Aortic smooth muscle cell (primary cell): Measurements from ENCODE around the gene OIP5. TPM values are rescaled to one million over a fixed set of nuclear protein-coding genes. Genes with fewer than 3 reads are reported as not detected.

ENCODE experiments used
- total RNA-seq: library from RNA; depleted of rRNA; stranded (reverse); fragments of >200 nt; gene quantifications from 2 replicates; pipeline ENCODE4 v1.2.3, GENCODE V29; 2014

Gene OIP5
- total RNA-seq, result 3.7 and 4.9 TPM in 2 replicates

GRCh38 chr15:41332194-41333025, at the start of gene OIP5, which contains the start of gene NUSAP1:
Gene OIP5, minus strand, starts transcription at chr15:41332591. Its CDS starts 30 bp downstream, at chr15:41332561.
Gene NUSAP1, plus strand, starts transcription at chr15:41332881. Its CDS starts 77 bp downstream, at chr15:41332958.

Other genes starting within 250 kb of the OIP5 start
- 22.4 and 23.1 TPM in 2 replicates for gene INO80, start 216.3 kb downstream of the OIP5 start, total RNA-seq
- gene EXD1, start 101.8 kb downstream of the OIP5 start, total RNA-seq, result not detected in 2 replicates
- gene CHP1, start 101.3 kb downstream of the OIP5 start, total RNA-seq, result 77.8 and 80.5 TPM in 2 replicates
- 48.2 and 53.5 TPM in 2 replicates for gene NUSAP1, start 290 bp upstream of the OIP5 start, total RNA-seq
- 23.0 and 23.8 TPM in 2 replicates for gene NDUFAF1, start 69.9 kb upstream of the OIP5 start, total RNA-seq
- gene RTF1, start 84.5 kb upstream of the OIP5 start, total RNA-seq, result 15.9 and 19.3 TPM in 2 replicates
- gene ITPKA, start 161.3 kb upstream of the OIP5 start, total RNA-seq, result 1.7 and 2.4 TPM in 2 replicates
- gene LTK, start 181.2 kb upstream of the OIP5 start, total RNA-seq, result 0.12 and 0.13 TPM in 2 replicates
- gene RPAP1, start 211.7 kb upstream of the OIP5 start, total RNA-seq, result 12.6 and 13.7 TPM in 2 replicates
- 8.1 and 9.8 TPM in 2 replicates for gene TYRO3, start 226.6 kb upstream of the OIP5 start, total RNA-seq